GM08714 (cell line): Measurements from ENCODE around the gene TMEM239.
"Not testable (repeated sequence)": the region's sequence is repeated elsewhere in the genome, so short reads cannot be mapped to it uniquely, and the experiment has no call there.

Source experiments
- H3K4me3 ChIP-seq: fragments of 200-500 bp; sonication (Bioruptor generic); 2 replicates; pipeline ENCODE4 v1.5.1; 2014; ENCODE audit warnings: mild to moderate bottlenecking, low read length, inconsistent platforms
- ZNF274 ChIP-seq: IDR thresholded peaks from 2 replicates; pipeline ENCODE4 v1.6.1; 2012; ENCODE audit warnings: mild to moderate bottlenecking, low read depth, low read length

TMEM239 gene

GRCh38 chr20:2816030-2816582, at the start of gene TMEM239:
TMEM239 (plus strand) TSS chr20:2816364; CDS start chr20:2816555, 191 bp downstream.
- TF ChIP-seq ZNF274: no peak
- H3K4me3 ChIP-seq: no peak within 1 kb of the TSS

DNA sequence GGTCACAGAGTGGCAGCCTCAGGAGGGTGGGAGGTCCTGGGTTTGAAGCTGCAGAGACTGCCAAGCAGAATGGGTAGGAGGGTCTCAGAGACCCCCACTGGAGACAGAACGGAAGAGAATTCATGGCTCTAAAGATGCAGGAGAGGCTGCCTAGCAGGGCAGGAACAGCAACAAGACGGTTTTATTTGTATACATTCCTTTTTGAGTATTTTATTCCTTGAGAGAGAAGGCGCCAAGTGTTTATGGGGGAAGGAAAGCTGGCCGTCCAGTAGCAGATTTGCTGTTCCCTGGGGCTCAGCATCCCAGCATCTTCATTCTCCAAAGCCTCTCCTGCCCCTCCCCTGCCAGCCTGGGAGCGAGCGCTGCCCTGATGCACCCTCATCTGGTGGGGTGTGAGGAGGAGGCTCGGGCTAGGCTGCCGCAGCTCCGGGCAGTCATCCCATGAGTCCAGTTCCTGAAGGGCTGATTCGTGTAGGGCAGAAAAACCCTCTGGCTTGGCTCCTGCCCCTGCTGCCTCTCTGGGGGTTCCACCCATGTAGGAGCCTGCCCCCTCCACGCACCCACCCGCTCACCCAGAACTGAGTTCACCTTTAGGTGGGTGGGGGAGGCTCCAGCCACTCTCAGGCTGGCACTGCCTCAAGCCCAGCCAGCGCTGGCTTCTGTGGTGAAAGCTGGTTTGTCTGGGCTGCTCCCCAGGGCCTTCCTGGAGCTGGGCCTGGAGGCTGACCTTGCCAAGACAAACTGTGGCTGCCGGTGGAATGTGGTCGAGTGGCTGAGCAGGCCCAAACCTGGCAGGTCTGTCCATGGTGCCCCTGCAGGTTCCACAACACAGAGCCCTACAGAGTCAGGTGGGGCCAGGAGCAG, 48.2 kb upstream of the TMEM239 start:
- no peak overlapping the region for H3K4me3 ChIP-seq
- no peak for TF ChIP-seq ZNF274

DNA sequence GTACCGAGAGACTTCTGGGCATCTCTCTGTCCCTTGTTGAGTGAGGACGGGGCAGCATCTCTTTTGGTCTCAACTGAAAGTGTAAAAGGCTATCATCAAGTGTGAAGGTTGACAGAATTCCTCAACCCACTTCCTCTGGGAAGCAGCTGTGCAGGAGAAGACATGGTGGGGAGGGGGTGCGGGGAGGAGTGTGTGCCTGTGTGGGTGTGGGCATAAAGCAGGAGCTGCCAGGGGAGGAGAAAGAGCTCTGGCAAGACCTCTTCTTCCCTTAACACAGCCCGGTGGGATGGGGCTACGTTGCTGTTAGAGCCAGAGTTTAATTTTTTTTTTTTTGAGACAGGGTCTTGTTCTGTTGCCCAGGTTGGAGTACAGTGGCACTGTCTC, 47.5 kb upstream of the TMEM239 start:
- no peak overlapping the region for H3K4me3 ChIP-seq
- no peak for TF ChIP-seq ZNF274

GRCh38 chr20:2770091-2770490, 46.1 kb upstream of the TMEM239 start:
- H3K4me3 ChIP-seq: not testable (repeated sequence)

DNA sequence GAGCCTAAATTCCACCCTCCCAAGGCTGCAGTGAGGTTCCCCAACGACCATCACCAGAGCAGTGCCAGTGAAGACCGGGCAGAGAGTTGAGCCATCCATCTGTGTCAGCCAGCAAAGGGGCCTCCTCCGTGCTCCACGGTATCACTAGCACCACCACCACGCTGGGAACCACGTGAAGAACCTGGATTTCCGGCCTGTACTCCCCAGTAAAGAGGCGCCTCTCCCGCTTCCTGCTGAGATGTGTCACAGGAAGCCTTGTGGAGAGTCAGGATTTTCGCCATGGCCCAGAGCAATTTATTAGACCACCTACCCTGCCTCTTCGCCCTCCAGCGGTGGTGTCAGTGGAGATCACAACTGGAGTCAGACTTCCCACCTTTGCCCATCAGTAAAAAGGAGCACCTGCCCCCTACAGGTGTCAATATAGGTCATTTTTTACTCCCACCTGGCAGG, 44.5 kb upstream of the TMEM239 start:
- no peak for TF ChIP-seq ZNF274
- no peak overlapping the region for H3K4me3 ChIP-seq

GRCh38 chr20:2773812-2774211, 42.4 kb upstream of the TMEM239 start:
- TF ChIP-seq ZNF274: no peak
- no peak overlapping the region for H3K4me3 ChIP-seq

- no peak for TF ChIP-seq ZNF274
Observed at GRCh38 chr20:2775139-2775538, 41.0 kb upstream of the TMEM239 start.

DNA sequence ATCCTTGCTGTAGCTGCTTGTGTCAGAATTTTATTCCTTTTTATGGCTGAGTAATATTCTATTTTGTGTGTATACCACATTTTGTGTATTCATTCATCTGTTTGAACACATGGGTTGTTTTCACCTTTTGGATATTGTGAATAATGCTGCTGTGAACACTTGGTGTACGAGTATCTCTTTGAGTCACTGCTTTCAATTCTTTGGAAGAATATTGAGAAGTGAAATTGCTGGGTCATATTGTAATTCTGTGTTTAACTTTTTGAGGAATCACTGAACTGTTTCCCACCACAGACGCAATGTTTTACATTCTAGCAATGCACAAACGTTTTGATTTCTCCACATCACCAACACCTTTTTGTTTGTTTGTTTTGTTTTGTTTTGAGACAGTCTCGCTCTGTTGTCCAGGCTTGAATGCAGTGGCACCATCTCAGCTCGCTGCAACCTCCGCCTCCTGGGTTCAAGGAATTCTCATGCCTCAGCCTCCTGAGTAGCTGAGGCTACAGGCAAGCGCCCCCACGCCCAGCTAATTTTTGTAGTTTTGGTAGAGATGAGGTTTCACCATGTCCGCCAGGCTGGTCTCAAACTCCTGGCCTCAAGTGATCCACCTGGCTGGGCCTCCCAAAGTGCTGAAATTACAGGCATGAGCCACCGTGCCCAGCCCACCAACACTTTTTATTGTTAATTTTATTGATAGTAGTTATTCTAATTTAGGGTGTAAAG, 37.4 kb upstream of the TMEM239 start:
- TF ChIP-seq ZNF274: no peak
- H3K4me3 ChIP-seq: no peak overlapping the region

More at GRCh38 chr20:2775139-2775538, 41.0 kb upstream of the TMEM239 start:
- H3K4me3 ChIP-seq: no peak overlapping the region

DNA sequence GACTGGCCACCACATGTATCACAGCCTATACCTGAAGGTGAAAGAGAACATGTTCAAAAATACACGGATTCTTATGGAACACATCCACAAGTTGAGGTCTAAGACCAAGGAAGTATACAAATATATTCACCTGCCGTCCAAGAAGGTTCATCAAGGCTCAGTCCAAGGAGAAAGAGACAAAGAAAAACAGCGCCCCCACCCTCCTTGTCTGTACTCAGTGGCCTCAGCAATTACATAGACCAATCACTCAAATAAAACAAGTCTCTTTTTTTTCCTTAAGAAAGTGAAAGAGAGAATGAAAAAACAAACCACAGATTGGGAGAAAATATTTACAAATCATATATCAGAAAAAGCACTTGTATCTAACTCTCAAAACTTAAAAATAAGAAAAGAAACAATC, 35.2 kb upstream of the TMEM239 start:
- H3K4me3 ChIP-seq: no peak overlapping the region
- TF ChIP-seq ZNF274: no peak

DNA sequence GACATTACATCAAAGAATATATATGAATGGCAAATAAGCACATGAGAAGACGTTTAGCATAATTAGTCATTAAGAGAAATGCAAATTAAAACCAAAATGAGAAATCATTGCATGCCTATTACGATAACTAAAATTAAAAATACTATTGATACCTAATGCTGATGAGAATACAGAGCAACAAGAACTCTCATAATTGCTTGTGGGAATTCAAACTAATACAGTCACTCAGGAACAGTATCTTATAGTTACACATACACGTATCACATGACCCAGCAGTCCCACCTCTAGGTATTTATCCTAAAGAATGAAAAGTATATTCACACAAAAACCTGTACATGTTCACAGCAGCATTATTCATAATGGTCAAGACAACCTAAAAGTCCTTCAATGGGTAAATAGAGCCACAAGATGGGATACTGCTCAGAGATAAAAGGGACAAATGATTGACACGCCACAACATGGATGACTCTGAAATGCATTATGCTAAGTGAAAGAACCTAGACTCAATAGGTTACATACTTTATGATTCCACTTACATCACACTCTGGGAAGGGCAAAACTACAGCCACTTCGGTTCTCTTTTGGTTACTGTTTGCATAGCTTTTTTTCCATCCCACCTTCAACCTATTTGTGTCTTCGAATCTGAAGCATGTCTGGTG, 32.1 kb upstream of the TMEM239 start:
- H3K4me3 ChIP-seq: no peak overlapping the region
- TF ChIP-seq ZNF274: no peak

GRCh38 chr20:2793471-2793870, 22.7 kb upstream of the TMEM239 start:
- no peak for TF ChIP-seq ZNF274
- no peak overlapping the region for H3K4me3 ChIP-seq

DNA sequence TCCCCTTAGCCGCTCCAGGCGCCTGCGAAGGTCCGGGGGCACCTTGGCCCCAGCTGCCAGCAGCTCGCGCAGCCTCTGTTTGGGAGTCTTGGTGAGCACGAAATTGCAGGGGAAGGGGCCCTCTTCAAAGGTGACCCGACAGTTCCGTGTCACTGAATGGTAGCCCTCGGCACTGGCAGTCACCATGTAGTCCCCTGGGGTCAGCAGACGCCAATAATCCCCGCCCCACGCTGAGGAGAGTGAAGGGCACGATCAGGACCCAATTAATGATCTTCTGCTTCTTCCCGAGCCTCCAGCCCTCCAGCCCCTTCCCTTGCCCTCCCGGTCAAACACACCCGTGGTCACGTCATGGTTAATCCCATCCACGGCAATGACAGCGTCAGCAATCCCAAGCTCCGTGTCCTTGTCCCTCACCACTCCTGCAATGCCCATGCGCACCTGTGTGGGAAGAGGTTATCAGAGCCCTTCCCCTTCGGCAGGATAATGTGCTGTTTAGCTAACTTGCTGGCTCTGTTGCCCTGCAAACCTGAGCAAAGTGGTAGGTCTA, 21.9 kb upstream of the TMEM239 start:
- H3K4me3 ChIP-seq: no peak overlapping the region
- TF ChIP-seq ZNF274: no peak

DNA sequence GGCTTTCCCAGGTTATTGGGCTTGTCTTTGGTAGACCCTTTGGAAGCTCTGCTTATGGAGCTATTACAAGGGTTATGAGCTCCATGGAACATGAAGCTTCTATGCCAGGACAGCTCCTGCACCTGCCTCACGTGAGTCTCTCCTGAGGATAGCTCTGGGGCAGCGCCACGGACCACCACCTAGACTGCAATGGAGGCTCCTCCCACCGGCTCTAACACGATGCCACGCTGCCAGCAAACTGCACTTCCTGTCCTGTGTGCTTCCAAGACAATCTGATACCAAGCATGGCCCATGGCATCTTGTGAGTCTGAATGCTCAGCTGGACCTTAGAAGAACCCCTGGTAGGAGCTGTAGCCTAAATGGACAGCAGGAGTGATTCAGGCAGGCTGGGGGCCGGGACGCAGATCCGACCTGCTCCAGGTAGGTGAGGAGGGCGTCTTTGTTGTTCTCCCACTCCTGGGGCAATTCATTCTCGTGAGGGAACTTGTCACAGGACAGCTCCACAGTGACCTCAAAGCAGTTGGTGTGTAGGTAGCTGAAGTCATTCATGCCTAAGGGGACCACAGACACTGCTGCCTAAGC, 21.2 kb upstream of the TMEM239 start:
- no peak overlapping the region for H3K4me3 ChIP-seq
- no peak for TF ChIP-seq ZNF274

DNA sequence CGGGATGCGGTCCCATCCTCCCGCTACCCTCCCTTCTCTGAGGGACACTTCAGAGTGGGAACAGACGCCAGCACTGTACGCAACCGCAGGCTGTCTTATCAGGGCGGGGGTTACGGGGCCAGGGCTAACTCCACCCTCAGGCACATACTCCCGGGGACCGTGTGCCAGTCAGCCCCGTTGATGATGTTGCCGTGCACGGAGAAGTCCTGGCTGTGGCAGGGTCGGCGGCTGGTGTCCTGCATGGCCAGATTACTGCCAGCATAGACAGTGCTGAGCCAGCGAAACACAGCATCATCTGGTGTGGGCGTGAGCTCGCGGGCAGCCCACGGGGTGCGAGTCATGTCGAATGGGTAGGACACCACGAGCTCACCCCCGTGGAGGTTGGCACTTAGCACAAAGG, 20.7 kb upstream of the TMEM239 start:
- no peak for TF ChIP-seq ZNF274
- no peak overlapping the region for H3K4me3 ChIP-seq
